Keratinocyte (primary cell): Measurements from ENCODE around the gene MAP3K6. TPM values are rescaled to one million over a fixed set of nuclear protein-coding genes. Genes with fewer than 3 reads are reported as not detected.

Experiments used
- DNase-seq: peaks from one replicate; pipeline ENCODE4 v3.0.0-alpha.2; 2011; ENCODE audit warnings: low read depth, missing footprints, low spot score
- FAIRE-seq: peaks from 2 replicates; lab custom pipeline; 2011; peaks lifted over from hg19 to GRCh38; lab: Jason Lieb, UNC
- H2AFZ ChIP-seq: 2 replicates; pipeline ENCODE4 v1.6.0; 2012; ENCODE audit warnings: low read length, control low read depth, inconsistent platforms; ENCODE audit not compliant: control insufficient read depth
- H3K27ac ChIP-seq: 2 replicates; pipeline ENCODE4 v1.5.1; 2011; ENCODE audit warnings: low read length; ENCODE audit not compliant: control insufficient read depth, insufficient read depth
- H3K27me3 ChIP-seq: 3 replicates; pipeline ENCODE4 v1.6.0; 2011; ENCODE audit warnings: low read length; ENCODE audit not compliant: control insufficient read depth, insufficient read depth; ENCODE audit errors: extremely low read depth
- H3K36me3 ChIP-seq, 2 experiments: 2 replicates in 1 of 2; 3 replicates in 1 of 2; pipeline ENCODE4 v1.5.1; 2011; ENCODE audit warnings: low read length in 2 of 2, mild to moderate bottlenecking in 1 of 2; ENCODE audit not compliant: control insufficient read depth in 2 of 2, insufficient read depth in 2 of 2; ENCODE audit errors: extremely low read depth in 1 of 2
- H3K4me1 ChIP-seq: 3 replicates; pipeline ENCODE4 v1.5.1; 2011; ENCODE audit warnings: low read length; ENCODE audit not compliant: control insufficient read depth, insufficient read depth; ENCODE audit errors: extremely low read depth
- H3K4me2 ChIP-seq: 3 replicates; pipeline ENCODE4 v1.6.0; 2011; ENCODE audit warnings: low read depth, low read length; ENCODE audit not compliant: control insufficient read depth, insufficient read depth; ENCODE audit errors: extremely low read depth
- H3K4me3 ChIP-seq, 3 experiments: fragments of 200-600 bp in 1 of 3; sonication (generic) in 1 of 3; 2 replicates in 2 of 3; 3 replicates in 1 of 3; pipeline ENCODE4 v1.5.1; 2011 to 2016; ENCODE audit warnings: low read length in 3 of 3, mild to moderate bottlenecking in 3 of 3, control low read depth in 2 of 3, inconsistent platforms in 1 of 3, low read depth in 1 of 3, mixed read lengths in 1 of 3, mixed run types in 1 of 3, moderate library complexity in 1 of 3; ENCODE audit not compliant: control insufficient read depth in 2 of 3, insufficient read depth in 2 of 3; ENCODE audit errors: extremely low read depth in 1 of 3
- H3K79me2 ChIP-seq: 2 replicates; pipeline ENCODE4 v1.6.0; 2012; ENCODE audit warnings: low read length; ENCODE audit not compliant: control insufficient read depth, insufficient read depth
- H3K9ac ChIP-seq: 3 replicates; pipeline ENCODE4 v1.6.0; 2011; ENCODE audit warnings: low read length; ENCODE audit not compliant: control insufficient read depth, insufficient read depth; ENCODE audit errors: extremely low read depth
- H3K9me1 ChIP-seq: 3 replicates; pipeline ENCODE4 v1.6.0; 2011; ENCODE audit warnings: low read length; ENCODE audit not compliant: control insufficient read depth, insufficient read depth; ENCODE audit errors: extremely low read depth
- H3K9me3 ChIP-seq: 2 replicates; pipeline ENCODE4 v1.5.1; 2012; ENCODE audit warnings: low read depth, low read length; ENCODE audit not compliant: control insufficient read depth
- H4K20me1 ChIP-seq: 3 replicates; pipeline ENCODE4 v1.6.0; 2011; ENCODE audit warnings: low read length; ENCODE audit not compliant: control insufficient read depth, insufficient read depth; ENCODE audit errors: extremely low read depth
- CTCF ChIP-seq, 3 experiments: IDR thresholded peaks in 1 of 3; conservative IDR thresholded peaks in 1 of 3; optimal IDR thresholded peaks in 1 of 3; 2 replicates in 2 of 3; 3 replicates in 1 of 3; pipeline versions ENCODE3 to v1.5.1; 2011; ENCODE audit warnings: low read length in 3 of 3, mild to moderate bottlenecking in 3 of 3, moderate library complexity in 2 of 3, control low read depth in 1 of 3, inconsistent platforms in 1 of 3; ENCODE audit not compliant: insufficient read depth in 2 of 3; ENCODE audit errors: extremely low read depth in 1 of 3
- EZH2 ChIP-seq: IDR thresholded peaks from one replicate; pipeline ENCODE4 v1.6.1; 2012; ENCODE audit warnings: inconsistent platforms, mild to moderate bottlenecking, low read length, moderate library complexity
- dilution Hi-C: fragments of 300-500 bp; cut with MboI; formaldehyde crosslinking; loops from one replicate; pipeline ENCODE4 v1.7.0; 2020; ENCODE audit warnings: low sequenced_read_pairs; ENCODE audit not compliant: extremely low pct_ligation_motif_present
- polyA plus RNA-seq, 5 experiments: library from polyadenylated mRNA; depleted of rRNA in 3 of 5; stranded (reverse) in 3 of 5; stranded (forward) in 1 of 5; unstranded in 1 of 5; fragments of >200 nt; gene quantifications; 1 replicate in 1 of 5; 2 replicates in 3 of 5; 3 replicates in 1 of 5; pipeline versions ENCODE4 v1.2.1 to v1.2.3, GENCODE V29; 2011 to 2012; ENCODE audit warnings: missing spikeins in 2 of 5, low read depth in 1 of 5, low replicate concordance in 1 of 5

Gene MAP3K6
- polyA plus RNA-seq, 1 donor (not counting 4 experiments of a cell fraction or from before 2014, with no cell fraction given): 13.4 TPM

GRCh38 chr1:27413004-27413403 lies 46.2 kb upstream of the MAP3K6 start:
- Histone ChIP-seq H3K27ac (no peak overlapping the region), H3K4me2 (no peak overlapping the region), H4K20me1 (no peaks in the 10 kb centered on the region), H3K27me3 (no peaks in the 10 kb centered on the region), H3K9me1 (no peaks in the 10 kb centered on the region), H3K4me3 (no peak overlapping the region), H3K9me3 (no peaks in the 10 kb centered on the region), H3K79me2 (no peaks in the 10 kb centered on the region), H3K9ac (no peak overlapping the region), H3K36me3 (peaks cover 36 to 79% of the 10 kb centered on the region in 2 experiments), H2AFZ (no peak overlapping the region), H3K4me1 (peaks cover 12% of the 10 kb centered on the region)
- FAIRE-seq: no peak
- no peak for DNase-seq
- dilution Hi-C loops: loop anchor here (25.0 kb wide), 1 partner anchor 174 kb away; no protein-coding TSS in a partner anchor
- no peak for TF ChIP-seq EZH2
- no peak for TF ChIP-seq CTCF (optimal IDR thresholded peaks at IDR 0.05 in 1 of 3, IDR thresholded peaks at IDR 0.05 in 1 of 3, conservative IDR thresholded peaks at IDR 0.05 in 1 of 3; ENCODE audit: extremely low read depth in 1 of 3, insufficient read depth in 2 of 3, low read length in 3 of 3)

GRCh38 chr1:27412502-27412901 lies 45.7 kb upstream of the MAP3K6 start:
- TF ChIP-seq EZH2 (no peak), CTCF (optimal IDR thresholded peaks at IDR 0.05 in 1 of 3, IDR thresholded peaks at IDR 0.05 in 1 of 3, conservative IDR thresholded peaks at IDR 0.05 in 1 of 3; ENCODE audit: extremely low read depth in 1 of 3, insufficient read depth in 2 of 3, low read length in 3 of 3) (no peak)
- no peaks in the 10 kb centered on the region for H3K9me3 ChIP-seq
- no peak overlapping the region for H3K4me2 ChIP-seq
- H3K27ac ChIP-seq: no peak overlapping the region
- H3K4me3 ChIP-seq: no peak overlapping the region
- H3K9ac ChIP-seq: no peak overlapping the region
- H3K36me3 ChIP-seq: peaks cover 36 to 79% of the 10 kb centered on the region in 2 experiments
- no peak overlapping the region for H2AFZ ChIP-seq
- FAIRE-seq (no peak), DNase-seq (no peak)
- no peaks in the 10 kb centered on the region for H3K9me1 ChIP-seq
- H3K27me3 ChIP-seq: no peaks in the 10 kb centered on the region
- H3K4me1 ChIP-seq: peaks cover 12% of the 10 kb centered on the region
- dilution Hi-C loops: loop anchor here (25.0 kb wide), 1 partner anchor 175 kb away; no protein-coding TSS in a partner anchor
- no peaks in the 10 kb centered on the region for H3K79me2 ChIP-seq
- no peaks in the 10 kb centered on the region for H4K20me1 ChIP-seq
